ENCODE results near the gene OAS3.
"Not testable (repeated sequence)": the region's sequence is repeated elsewhere in the genome, so short reads cannot be mapped to it uniquely, and the experiment has no call there.

OAS3 gene

GRCh38 chr12:112988823-112989385 lies 50.6 kb downstream of the OAS3 start:
- H3K4me3 ChIP-seq (ENCODE audit: low read depth, low read length); H3K9ac ChIP-seq (ENCODE audit: low read length); H3K36me3 ChIP-seq (ENCODE audit: control insufficient read depth in 1 of 2, insufficient read depth in 2 of 2, low read length in 2 of 2); H4K12ac ChIP-seq (ENCODE audit: low read depth, low read length); H3K4me1 ChIP-seq (ENCODE audit: control insufficient read depth in 1 of 2, insufficient read depth in 2 of 2, low read length in 2 of 2); H3K4me2 ChIP-seq (ENCODE audit: low read length); H4K8ac ChIP-seq (ENCODE audit: low read depth, low read length); H3K4ac ChIP-seq (ENCODE audit: low read depth, low read length); H3K79me2 ChIP-seq (ENCODE audit: control insufficient read depth, insufficient read depth, low read length, poor library complexity); H2BK5ac ChIP-seq (ENCODE audit: low read depth, low read length, poor library complexity); H3K23ac ChIP-seq (ENCODE audit: low read length); H3K9me3 ChIP-seq (ENCODE audit: insufficient read depth, low read depth, low read length); H3K14ac ChIP-seq (ENCODE audit: low read length); H4K91ac ChIP-seq (ENCODE audit: low read depth, low read length); H2BK12ac ChIP-seq (ENCODE audit: low read length); DNase-seq; H3K18ac ChIP-seq (ENCODE audit: low read length); H2AFZ ChIP-seq (ENCODE audit: insufficient read depth, low read length, poor library complexity); H2AK5ac ChIP-seq (ENCODE audit: low read length); H2BK120ac ChIP-seq (ENCODE audit: insufficient read depth, low read length, poor library complexity); H3K79me1 ChIP-seq (ENCODE audit: low read length); H3K27me3 ChIP-seq (ENCODE audit: insufficient read depth, low read length); H3K27ac ChIP-seq (ENCODE audit: low read depth, low read length): not testable (repeated sequence)
- no CpG with 5 or more reads among the region's 3 CpGs for WGBS (ENCODE audit: extremely low coverage, insufficient coverage, insufficient read length)

GRCh38 chr12:112989806-112990205 lies 51.5 kb downstream of the OAS3 start:
- peaks cover 7% of the 10 kb centered on the region for H3K9me3 ChIP-seq (ENCODE audit: insufficient read depth, low read depth, low read length)
- H3K4ac ChIP-seq (ENCODE audit: low read depth, low read length), result no peak overlapping the region
- peak in 1 of 2 donors; percentile 24 for DNase-seq
- no peak overlapping the region for H3K27ac ChIP-seq (ENCODE audit: low read depth, low read length)
- H2AK5ac ChIP-seq (ENCODE audit: low read length), result no peak overlapping the region
- no peak overlapping the region for H3K23ac ChIP-seq (ENCODE audit: low read length)
- WGBS (ENCODE audit: extremely low coverage, insufficient coverage, insufficient read length), result no CpG with 5 or more reads among the region's 1 CpG
- H4K91ac ChIP-seq (ENCODE audit: low read depth, low read length), result no peak overlapping the region
- H3K9ac ChIP-seq (ENCODE audit: low read length), result no peak overlapping the region
- H2BK5ac ChIP-seq (ENCODE audit: low read depth, low read length, poor library complexity), result no peak overlapping the region
- no peak overlapping the region for H4K8ac ChIP-seq (ENCODE audit: low read depth, low read length)
- no peak overlapping the region for H3K18ac ChIP-seq (ENCODE audit: low read length)
- no peak overlapping the region for H2AFZ ChIP-seq (ENCODE audit: insufficient read depth, low read length, poor library complexity)
- H4K12ac ChIP-seq (ENCODE audit: low read depth, low read length), result no peak overlapping the region
- H3K27me3 ChIP-seq (ENCODE audit: insufficient read depth, low read length), result no peaks in the 10 kb centered on the region
- no peak overlapping the region for H3K4me3 ChIP-seq (ENCODE audit: low read depth, low read length)
- no peak overlapping the region for H2BK120ac ChIP-seq (ENCODE audit: insufficient read depth, low read length, poor library complexity)
- no peak overlapping the region for H3K4me2 ChIP-seq (ENCODE audit: low read length)
- H3K4me1 ChIP-seq (ENCODE audit: control insufficient read depth in 1 of 2, insufficient read depth in 2 of 2, low read length in 2 of 2), result no peaks in the 10 kb centered on the region
- no peaks in the 10 kb centered on the region for H3K36me3 ChIP-seq (ENCODE audit: control insufficient read depth in 1 of 2, insufficient read depth in 2 of 2, low read length in 2 of 2)
- no peak overlapping the region for H2BK12ac ChIP-seq (ENCODE audit: low read length)
- no peak overlapping the region for H3K14ac ChIP-seq (ENCODE audit: low read length)
- H3K79me2 ChIP-seq (ENCODE audit: control insufficient read depth, insufficient read depth, low read length, poor library complexity), result no peaks in the 10 kb centered on the region
- no peaks in the 10 kb centered on the region for H3K79me1 ChIP-seq (ENCODE audit: low read length)

GRCh38 chr12:112992541-112993398 lies 54.5 kb downstream of the OAS3 start:
- no peaks in the 10 kb centered on the region for H3K79me1 ChIP-seq (ENCODE audit: low read length)

GRCh38 chr12:112995008-112995407 lies 56.7 kb downstream of the OAS3 start:
- Histone ChIP-seq H3K4me3 (ENCODE audit: low read depth, low read length) (no peak overlapping the region), H3K18ac (ENCODE audit: low read length) (no peak overlapping the region), H4K8ac (ENCODE audit: low read depth, low read length) (no peak overlapping the region), H3K27me3 (ENCODE audit: insufficient read depth, low read length) (no peaks in the 10 kb centered on the region), H3K9me3 (ENCODE audit: insufficient read depth, low read depth, low read length) (peaks cover 6% of the 10 kb centered on the region), H3K4me1 (ENCODE audit: control insufficient read depth in 1 of 2, insufficient read depth in 2 of 2, low read length in 2 of 2) (no peaks in the 10 kb centered on the region), H3K36me3 (ENCODE audit: control insufficient read depth in 1 of 2, insufficient read depth in 2 of 2, low read length in 2 of 2) (no peaks in the 10 kb centered on the region), H3K4me2 (ENCODE audit: low read length) (no peak overlapping the region), H3K27ac (ENCODE audit: low read depth, low read length) (no peak overlapping the region), H2BK120ac (ENCODE audit: insufficient read depth, low read length, poor library complexity) (no peak overlapping the region), H4K12ac (ENCODE audit: low read depth, low read length) (no peak overlapping the region), H3K79me2 (ENCODE audit: control insufficient read depth, insufficient read depth, low read length, poor library complexity) (no peaks in the 10 kb centered on the region), H2BK12ac (ENCODE audit: low read length) (no peak overlapping the region), H3K14ac (ENCODE audit: low read length) (no peak overlapping the region), H2AK5ac (ENCODE audit: low read length) (no peak overlapping the region), H3K23ac (ENCODE audit: low read length) (no peak overlapping the region), H3K79me1 (ENCODE audit: low read length) (no peaks in the 10 kb centered on the region), H3K4ac (ENCODE audit: low read depth, low read length) (no peak overlapping the region), H2AFZ (ENCODE audit: insufficient read depth, low read length, poor library complexity) (no peak overlapping the region), H2BK5ac (ENCODE audit: low read depth, low read length, poor library complexity) (no peak overlapping the region), H3K9ac (ENCODE audit: low read length) (no peak overlapping the region), H4K91ac (ENCODE audit: low read depth, low read length) (no peak overlapping the region)
- no peak for DNase-seq
- WGBS (ENCODE audit: extremely low coverage, insufficient coverage, insufficient read length), result no CpG with 5 or more reads among the region's 5 CpGs

More at GRCh38 chr12:112992541-112993398, 54.5 kb downstream of the OAS3 start:
- Histone ChIP-seq H4K12ac (ENCODE audit: low read depth, low read length) (no peak overlapping the region), H3K23ac (ENCODE audit: low read length) (no peak overlapping the region), H2BK5ac (ENCODE audit: low read depth, low read length, poor library complexity) (no peak overlapping the region), H3K27ac (ENCODE audit: low read depth, low read length) (no peak overlapping the region), H3K14ac (ENCODE audit: low read length) (no peak overlapping the region), H2AFZ (ENCODE audit: insufficient read depth, low read length, poor library complexity) (no peak overlapping the region), H3K4me2 (ENCODE audit: low read length) (no peak overlapping the region), H4K8ac (ENCODE audit: low read depth, low read length) (no peak overlapping the region), H3K4me3 (ENCODE audit: low read depth, low read length) (no peak overlapping the region), H3K18ac (ENCODE audit: low read length) (no peak overlapping the region), H3K9me3 (ENCODE audit: insufficient read depth, low read depth, low read length) (peaks cover 4% of the 10 kb centered on the region), H2AK5ac (ENCODE audit: low read length) (no peak overlapping the region), H3K4me1 (ENCODE audit: control insufficient read depth in 1 of 2, insufficient read depth in 2 of 2, low read length in 2 of 2) (no peaks in the 10 kb centered on the region), H2BK12ac (ENCODE audit: low read length) (no peak overlapping the region), H3K36me3 (ENCODE audit: control insufficient read depth in 1 of 2, insufficient read depth in 2 of 2, low read length in 2 of 2) (no peaks in the 10 kb centered on the region), H3K4ac (ENCODE audit: low read depth, low read length) (no peak overlapping the region), H3K9ac (ENCODE audit: low read length) (no peak overlapping the region), H4K91ac (ENCODE audit: low read depth, low read length) (no peak overlapping the region), H3K79me2 (ENCODE audit: control insufficient read depth, insufficient read depth, low read length, poor library complexity) (no peaks in the 10 kb centered on the region), H3K27me3 (ENCODE audit: insufficient read depth, low read length) (no peaks in the 10 kb centered on the region), H2BK120ac (ENCODE audit: insufficient read depth, low read length, poor library complexity) (no peak overlapping the region)
- DNase-seq, result peak; percentile 62 to 85
- WGBS (ENCODE audit: extremely low coverage, insufficient coverage, insufficient read length), result no CpG with 5 or more reads among the region's 2 CpGs
